WTC11 (cell line): ENCODE results near the gene ZDHHC8.

Experiments used
- ELF4 ChIP-seq: sonication (generic); formaldehyde crosslinking; IDR thresholded peaks from 2 replicates; pipeline ENCODE4 v1.8.1; 2022; ENCODE audit warnings: low read depth, mild to moderate bottlenecking, moderate library complexity, missing genetic modification reagents
- JUN ChIP-seq: sonication (generic); formaldehyde crosslinking; IDR thresholded peaks from 2 replicates; pipeline ENCODE4 v1.8.0; 2023; ENCODE audit warnings: mild to moderate bottlenecking, missing genetic modification reagents
- TCF7 ChIP-seq: sonication (generic); formaldehyde crosslinking; IDR thresholded peaks from 2 replicates; pipeline ENCODE4 v1.8.0; 2022; ENCODE audit warnings: mild to moderate bottlenecking, low read depth, missing genetic modification reagents, moderate library complexity
- TEAD4 ChIP-seq: sonication (generic); formaldehyde crosslinking; IDR thresholded peaks from 2 replicates; pipeline ENCODE4 v1.8.0; 2022; ENCODE audit warnings: mild to moderate bottlenecking, missing genetic modification reagents
- ZNF121 ChIP-seq: sonication (generic); formaldehyde crosslinking; IDR thresholded peaks from 2 replicates; pipeline ENCODE4 v1.8.0; 2023; ENCODE audit warnings: missing genetic modification reagents
- ZNF232 ChIP-seq: sonication (generic); formaldehyde crosslinking; IDR thresholded peaks from 2 replicates; pipeline ENCODE4 v1.8.0; 2022; ENCODE audit warnings: mild to moderate bottlenecking, missing genetic modification reagents
- TF ChIP-seq, protein P1 (sequence below): fragments of 200-600 bp; IDR thresholded peaks from 2 replicates; pipeline ENCODE4 v1.8.0; 2022; ENCODE audit warnings: antibody characterized with exemption
- TF ChIP-seq, protein P2 (sequence below): sonication (generic); formaldehyde crosslinking; IDR thresholded peaks from 2 replicates; pipeline ENCODE4 v1.8.0; 2022; ENCODE audit warnings: mild to moderate bottlenecking, missing genetic modification reagents
- TF ChIP-seq, protein P3 (sequence below): sonication (generic); formaldehyde crosslinking; IDR thresholded peaks from 2 replicates; pipeline ENCODE4 v1.8.0; 2022; ENCODE audit warnings: mild to moderate bottlenecking, missing genetic modification reagents
- TF ChIP-seq, protein P4 (sequence below): sonication (generic); formaldehyde crosslinking; IDR thresholded peaks from 2 replicates; pipeline ENCODE4 v1.8.1; 2023; ENCODE audit warnings: mild to moderate bottlenecking, missing genetic modification reagents, moderate library complexity
- TF ChIP-seq, protein P5 (sequence below): sonication (generic); formaldehyde crosslinking; IDR thresholded peaks from 2 replicates; pipeline ENCODE4 v1.8.1; 2022; ENCODE audit warnings: missing genetic modification reagents, borderline replicate concordance
- TF ChIP-seq, protein P6 (sequence below): sonication (generic); formaldehyde crosslinking; IDR thresholded peaks from 2 replicates; pipeline ENCODE4 v1.8.0; 2022; ENCODE audit warnings: mild to moderate bottlenecking, missing genetic modification reagents
- TF ChIP-seq, protein P7 (sequence below): sonication (generic); formaldehyde crosslinking; IDR thresholded peaks from 2 replicates; pipeline ENCODE4 v1.8.0; 2023; ENCODE audit warnings: mild to moderate bottlenecking, missing genetic modification reagents

DNA sequence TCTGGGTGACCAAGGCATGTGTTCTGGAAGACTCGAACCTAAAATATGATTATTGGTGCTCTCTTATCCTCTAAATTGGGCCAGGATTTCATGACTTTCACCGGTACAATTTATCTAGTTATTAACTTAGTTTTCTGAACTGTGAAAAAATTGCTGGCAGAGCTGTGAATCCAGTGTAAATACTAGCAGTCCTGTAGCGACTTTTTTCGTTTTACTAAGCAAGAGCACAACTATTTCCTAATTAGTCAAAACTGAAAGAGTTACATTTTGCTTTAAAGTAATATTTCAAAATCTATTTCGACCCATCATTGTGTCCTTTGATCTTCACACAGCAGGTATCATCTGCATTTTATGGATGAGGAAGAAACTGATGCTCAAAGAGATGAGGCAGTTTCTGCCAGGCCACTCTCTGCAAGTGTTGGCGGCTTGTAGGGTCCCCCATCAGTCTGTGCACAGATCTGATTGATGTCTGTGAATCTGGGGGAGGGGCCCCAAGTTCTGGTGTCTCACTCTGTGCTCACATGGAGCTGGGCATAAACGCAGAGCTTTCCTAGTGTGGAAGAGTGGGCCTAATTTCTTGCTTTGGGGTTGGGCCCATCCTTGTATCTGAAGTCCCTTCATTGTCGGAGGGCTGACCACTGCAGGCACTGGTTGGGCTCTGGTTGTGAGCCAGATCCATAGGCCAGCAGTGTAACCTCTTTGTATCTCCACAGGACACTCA is 13.1 kb upstream of the ZDHHC8 start:
- TF ChIP-seq, protein P1, sequence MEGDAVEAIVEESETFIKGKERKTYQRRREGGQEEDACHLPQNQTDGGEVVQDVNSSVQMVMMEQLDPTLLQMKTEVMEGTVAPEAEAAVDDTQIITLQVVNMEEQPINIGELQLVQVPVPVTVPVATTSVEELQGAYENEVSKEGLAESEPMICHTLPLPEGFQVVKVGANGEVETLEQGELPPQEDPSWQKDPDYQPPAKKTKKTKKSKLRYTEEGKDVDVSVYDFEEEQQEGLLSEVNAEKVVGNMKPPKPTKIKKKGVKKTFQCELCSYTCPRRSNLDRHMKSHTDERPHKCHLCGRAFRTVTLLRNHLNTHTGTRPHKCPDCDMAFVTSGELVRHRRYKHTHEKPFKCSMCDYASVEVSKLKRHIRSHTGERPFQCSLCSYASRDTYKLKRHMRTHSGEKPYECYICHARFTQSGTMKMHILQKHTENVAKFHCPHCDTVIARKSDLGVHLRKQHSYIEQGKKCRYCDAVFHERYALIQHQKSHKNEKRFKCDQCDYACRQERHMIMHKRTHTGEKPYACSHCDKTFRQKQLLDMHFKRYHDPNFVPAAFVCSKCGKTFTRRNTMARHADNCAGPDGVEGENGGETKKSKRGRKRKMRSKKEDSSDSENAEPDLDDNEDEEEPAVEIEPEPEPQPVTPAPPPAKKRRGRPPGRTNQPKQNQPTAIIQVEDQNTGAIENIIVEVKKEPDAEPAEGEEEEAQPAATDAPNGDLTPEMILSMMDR = no peak
- TF ChIP-seq TCF7 (CRISPR knock-in tag) = no peak
- TF ChIP-seq, protein P2, sequence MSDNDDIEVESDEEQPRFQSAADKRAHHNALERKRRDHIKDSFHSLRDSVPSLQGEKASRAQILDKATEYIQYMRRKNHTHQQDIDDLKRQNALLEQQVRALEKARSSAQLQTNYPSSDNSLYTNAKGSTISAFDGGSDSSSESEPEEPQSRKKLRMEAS (CRISPR knock-in tag) = no peak
- TF ChIP-seq, protein P3, sequence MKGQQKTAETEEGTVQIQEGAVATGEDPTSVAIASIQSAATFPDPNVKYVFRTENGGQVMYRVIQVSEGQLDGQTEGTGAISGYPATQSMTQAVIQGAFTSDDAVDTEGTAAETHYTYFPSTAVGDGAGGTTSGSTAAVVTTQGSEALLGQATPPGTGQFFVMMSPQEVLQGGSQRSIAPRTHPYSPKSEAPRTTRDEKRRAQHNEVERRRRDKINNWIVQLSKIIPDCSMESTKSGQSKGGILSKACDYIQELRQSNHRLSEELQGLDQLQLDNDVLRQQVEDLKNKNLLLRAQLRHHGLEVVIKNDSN (CRISPR knock-in tag) = no peak
- no peak for TF ChIP-seq TEAD4 (CRISPR knock-in tag)
- TF ChIP-seq, protein P4, sequence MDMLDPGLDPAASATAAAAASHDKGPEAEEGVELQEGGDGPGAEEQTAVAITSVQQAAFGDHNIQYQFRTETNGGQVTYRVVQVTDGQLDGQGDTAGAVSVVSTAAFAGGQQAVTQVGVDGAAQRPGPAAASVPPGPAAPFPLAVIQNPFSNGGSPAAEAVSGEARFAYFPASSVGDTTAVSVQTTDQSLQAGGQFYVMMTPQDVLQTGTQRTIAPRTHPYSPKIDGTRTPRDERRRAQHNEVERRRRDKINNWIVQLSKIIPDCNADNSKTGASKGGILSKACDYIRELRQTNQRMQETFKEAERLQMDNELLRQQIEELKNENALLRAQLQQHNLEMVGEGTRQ (CRISPR knock-in tag) = no peak
- no peak for TF ChIP-seq ZNF232 (CRISPR knock-in tag)
- no peak for TF ChIP-seq ELF4 (CRISPR knock-in tag)
- TF ChIP-seq, protein P5, sequence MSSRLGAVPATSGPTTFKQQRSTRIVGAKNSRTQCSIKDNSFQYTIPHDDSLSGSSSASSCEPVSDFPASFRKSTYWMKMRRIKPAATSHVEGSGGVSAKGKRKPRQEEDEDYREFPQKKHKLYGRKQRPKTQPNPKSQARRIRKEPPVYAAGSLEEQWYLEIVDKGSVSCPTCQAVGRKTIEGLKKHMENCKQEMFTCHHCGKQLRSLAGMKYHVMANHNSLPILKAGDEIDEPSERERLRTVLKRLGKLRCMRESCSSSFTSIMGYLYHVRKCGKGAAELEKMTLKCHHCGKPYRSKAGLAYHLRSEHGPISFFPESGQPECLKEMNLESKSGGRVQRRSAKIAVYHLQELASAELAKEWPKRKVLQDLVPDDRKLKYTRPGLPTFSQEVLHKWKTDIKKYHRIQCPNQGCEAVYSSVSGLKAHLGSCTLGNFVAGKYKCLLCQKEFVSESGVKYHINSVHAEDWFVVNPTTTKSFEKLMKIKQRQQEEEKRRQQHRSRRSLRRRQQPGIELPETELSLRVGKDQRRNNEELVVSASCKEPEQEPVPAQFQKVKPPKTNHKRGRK (CRISPR knock-in tag) = no peak
- TF ChIP-seq, protein P6, sequence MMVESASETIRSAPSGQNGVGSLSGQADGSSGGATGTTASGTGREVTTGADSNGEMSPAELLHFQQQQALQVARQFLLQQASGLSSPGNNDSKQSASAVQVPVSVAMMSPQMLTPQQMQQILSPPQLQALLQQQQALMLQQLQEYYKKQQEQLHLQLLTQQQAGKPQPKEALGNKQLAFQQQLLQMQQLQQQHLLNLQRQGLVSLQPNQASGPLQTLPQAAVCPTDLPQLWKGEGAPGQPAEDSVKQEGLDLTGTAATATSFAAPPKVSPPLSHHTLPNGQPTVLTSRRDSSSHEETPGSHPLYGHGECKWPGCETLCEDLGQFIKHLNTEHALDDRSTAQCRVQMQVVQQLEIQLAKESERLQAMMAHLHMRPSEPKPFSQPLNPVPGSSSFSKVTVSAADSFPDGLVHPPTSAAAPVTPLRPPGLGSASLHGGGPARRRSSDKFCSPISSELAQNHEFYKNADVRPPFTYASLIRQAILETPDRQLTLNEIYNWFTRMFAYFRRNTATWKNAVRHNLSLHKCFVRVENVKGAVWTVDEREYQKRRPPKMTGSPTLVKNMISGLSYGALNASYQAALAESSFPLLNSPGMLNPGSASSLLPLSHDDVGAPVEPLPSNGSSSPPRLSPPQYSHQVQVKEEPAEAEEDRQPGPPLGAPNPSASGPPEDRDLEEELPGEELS = no peak
- no peak for TF ChIP-seq JUN (CRISPR knock-in tag)
- no peak for TF ChIP-seq ZNF121 (CRISPR knock-in tag)
- TF ChIP-seq, protein P7, sequence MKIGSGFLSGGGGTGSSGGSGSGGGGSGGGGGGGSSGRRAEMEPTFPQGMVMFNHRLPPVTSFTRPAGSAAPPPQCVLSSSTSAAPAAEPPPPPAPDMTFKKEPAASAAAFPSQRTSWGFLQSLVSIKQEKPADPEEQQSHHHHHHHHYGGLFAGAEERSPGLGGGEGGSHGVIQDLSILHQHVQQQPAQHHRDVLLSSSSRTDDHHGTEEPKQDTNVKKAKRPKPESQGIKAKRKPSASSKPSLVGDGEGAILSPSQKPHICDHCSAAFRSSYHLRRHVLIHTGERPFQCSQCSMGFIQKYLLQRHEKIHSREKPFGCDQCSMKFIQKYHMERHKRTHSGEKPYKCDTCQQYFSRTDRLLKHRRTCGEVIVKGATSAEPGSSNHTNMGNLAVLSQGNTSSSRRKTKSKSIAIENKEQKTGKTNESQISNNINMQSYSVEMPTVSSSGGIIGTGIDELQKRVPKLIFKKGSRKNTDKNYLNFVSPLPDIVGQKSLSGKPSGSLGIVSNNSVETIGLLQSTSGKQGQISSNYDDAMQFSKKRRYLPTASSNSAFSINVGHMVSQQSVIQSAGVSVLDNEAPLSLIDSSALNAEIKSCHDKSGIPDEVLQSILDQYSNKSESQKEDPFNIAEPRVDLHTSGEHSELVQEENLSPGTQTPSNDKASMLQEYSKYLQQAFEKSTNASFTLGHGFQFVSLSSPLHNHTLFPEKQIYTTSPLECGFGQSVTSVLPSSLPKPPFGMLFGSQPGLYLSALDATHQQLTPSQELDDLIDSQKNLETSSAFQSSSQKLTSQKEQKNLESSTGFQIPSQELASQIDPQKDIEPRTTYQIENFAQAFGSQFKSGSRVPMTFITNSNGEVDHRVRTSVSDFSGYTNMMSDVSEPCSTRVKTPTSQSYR (CRISPR knock-in tag) = no peak
